B cell (primary cell): Measurements from ENCODE around the gene TMEM236. TPM values are rescaled to one million over a fixed set of nuclear protein-coding genes. Genes with fewer than 3 reads are reported as not detected.

ENCODE experiments used
- ATAC-seq: fragments of 200-7000 bp; cut with Tn5 transposase; one replicate; pipeline ENCODE4 v1.10.0; 2021; ENCODE audit warnings: low read depth, mild to moderate bottlenecking, moderate number of reproducible peaks, moderate library complexity
- CTCF ChIA-PET: fragments of 350-600 bp; sonication (Branson Sonifier 250); formaldehyde crosslinking; loops from one replicate; lab custom pipeline; 2021; ENCODE audit warnings: antibody characterized with exemption, inconsistent platforms; lab: Charles Lee
- POLR2A ChIA-PET: fragments of 350-600 bp; sonication (Branson Sonifier 250); formaldehyde crosslinking; loops from one replicate; lab custom pipeline; 2021; ENCODE audit warnings: antibody characterized with exemption; lab: Charles Lee
- DNase-seq: peaks from one replicate; pipeline ENCODE4 v3.0.0; 2013
- H2AFZ ChIP-seq: 2 replicates; pipeline ENCODE4 v1.6.1; 2012; ENCODE audit warnings: mild to moderate bottlenecking, low read depth, low read length; ENCODE audit not compliant: insufficient read depth, poor library complexity, severe bottlenecking
- H3K27ac ChIP-seq, 2 donors: 1 replicate in 1 of 2; 2 replicates in 1 of 2; pipeline ENCODE4 v1.5.1; 2012 to 2013; ENCODE audit warnings: low read length in 2 of 2, mild to moderate bottlenecking in 2 of 2, moderate library complexity in 1 of 2
- H3K27me3 ChIP-seq, 4 experiments: fragments of 200-600 bp in 1 of 4; sonication (generic) in 1 of 4; replicated peaks in 1 of 4; 1 replicate in 2 of 4; 2 replicates in 2 of 4; pipeline versions ENCODE4 v1.6.1 to v1.7.0; 2013 to 2016; ENCODE audit warnings: low read length in 3 of 4, mild to moderate bottlenecking in 2 of 4, mixed read lengths in 1 of 4, moderate library complexity in 1 of 4; ENCODE audit not compliant: insufficient read depth in 4 of 4, control insufficient read depth in 3 of 4; ENCODE audit errors: control extremely low read depth in 1 of 4
- H3K36me3 ChIP-seq, 2 experiments: replicated peaks in 1 of 2; 1 replicate in 1 of 2; 2 replicates in 1 of 2; pipeline versions ENCODE4 v1.6.1 to v1.7.1; 2013; ENCODE audit warnings: low read length in 1 of 2; ENCODE audit not compliant: insufficient read depth in 2 of 2, control insufficient read depth in 1 of 2; ENCODE audit errors: control extremely low read depth in 1 of 2, extremely low read depth in 1 of 2
- H3K4me1 ChIP-seq, 2 donors: fragments of 200-600 bp in 1 of 2; sonication (generic) in 1 of 2; 1 replicate in 1 of 2; 2 replicates in 1 of 2; pipeline versions ENCODE4 v1.5.1 to v1.6.1; 2013 to 2017; ENCODE audit warnings: low read length in 2 of 2; ENCODE audit not compliant: control insufficient read depth in 2 of 2, insufficient read depth in 2 of 2
- H3K4me2 ChIP-seq: replicated peaks from 2 replicates; pipeline ENCODE3; 2012; ENCODE audit warnings: mild to moderate bottlenecking, low read depth, low read length; ENCODE audit not compliant: poor library complexity, severe bottlenecking
- H3K4me3 ChIP-seq, 5 experiments: fragments of 200-600 bp in 1 of 5; sonication (generic) in 1 of 5; 1 replicate in 3 of 5; 2 replicates in 2 of 5; pipeline versions ENCODE4 v1.5.1 to v1.7.0; 2011 to 2016; ENCODE audit warnings: low read length in 4 of 5, mild to moderate bottlenecking in 4 of 5, low read depth in 2 of 5, control low read depth in 1 of 5, moderate library complexity in 1 of 5; ENCODE audit not compliant: insufficient read depth in 1 of 5; ENCODE audit errors: control extremely low read depth in 1 of 5, extremely low read depth in 1 of 5
- H3K79me2 ChIP-seq: fragments of 200-600 bp; sonication (generic); one replicate; pipeline ENCODE4 v1.6.0; 2016; ENCODE audit warnings: low read length; ENCODE audit not compliant: control insufficient read depth, insufficient read depth
- H3K9ac ChIP-seq: fragments of 200-600 bp; sonication (generic); 2 replicates; pipeline ENCODE4 v1.6.1; 2017; ENCODE audit warnings: mild to moderate bottlenecking, low read length, moderate library complexity
- H3K9me3 ChIP-seq, 3 donors: one replicate each; pipeline versions ENCODE4 v1.6.1 to v1.7.1; 2013; ENCODE audit warnings: low read length in 2 of 3; ENCODE audit not compliant: control insufficient read depth in 2 of 3, insufficient read depth in 1 of 3; ENCODE audit errors: control extremely low read depth in 1 of 3
- H4K20me1 ChIP-seq: 2 replicates; pipeline ENCODE4 v1.6.0; 2012; ENCODE audit warnings: mild to moderate bottlenecking, low read length; ENCODE audit not compliant: insufficient read depth, control insufficient read depth, poor library complexity, severe bottlenecking
- H3K27ac Mint-ChIP-seq: one replicate; pipeline ENCODE4 v1.8.0; 2021; ENCODE audit warnings: mixed read lengths
- H3K27me3 Mint-ChIP-seq: one replicate; pipeline ENCODE4 v1.8.0; 2021; ENCODE audit warnings: mixed read lengths
- H3K4me1 Mint-ChIP-seq: one replicate; pipeline ENCODE4 v1.8.0; 2021; ENCODE audit warnings: mixed read lengths
- H3K4me3 Mint-ChIP-seq: one replicate; pipeline ENCODE4 v1.8.0; 2021; ENCODE audit warnings: mixed read lengths
- H3K9me3 Mint-ChIP-seq: one replicate; pipeline ENCODE4 v1.8.0; 2022; ENCODE audit warnings: mixed read lengths; ENCODE audit not compliant: insufficient read depth
- CTCF ChIP-seq: fragments of 200-600 bp; IDR thresholded peaks from one replicate; pipeline ENCODE4 v1.8.0; 2022; ENCODE audit warnings: antibody characterized with exemption, mild to moderate bottlenecking
- EZH2 ChIP-seq: IDR thresholded peaks from 2 replicates; pipeline ENCODE4 v1.6.1; 2012; ENCODE audit warnings: borderline replicate concordance, low read depth, mild to moderate bottlenecking, moderate library complexity, low read length; ENCODE audit not compliant: insufficient read depth, poor library complexity, severe bottlenecking
- WGBS: methylation state at CpG from one replicate; pipeline ENCODE4 v1.1.5; 2013; ENCODE audit warnings: missing lambda C conversion rate; ENCODE audit not compliant: insufficient coverage; 5-methylcytosine and 5-hydroxymethylcytosine counted together
- intact Hi-C: fragments of 100-400 bp; cut with micrococcal nuclease; formaldehyde crosslinking; loops from one replicate; pipeline ENCODE4 v1.10.0; 2022
- polyA plus RNA-seq: library from polyadenylated mRNA; depleted of rRNA; stranded (reverse); fragments of >200 nt; gene quantifications from 2 replicates; pipeline ENCODE4 v1.2.3, GENCODE V29; 2012
- total RNA-seq, 2 donors: library from RNA; stranded (reverse); fragments of 120-200 nt in 1 of 2; gene quantifications; 1 replicate in 1 of 2; 2 replicates in 1 of 2; pipeline versions ENCODE4 v1.2.3 to v1.2.4, GENCODE V29; 2013 to 2022

TMEM236 gene
- total and polyA plus RNA-seq, 2 donors (not counting 1 experiment from before 2014, with no cell fraction given) = 0.09 to 0.27 TPM

- no peak for ATAC-seq
- H3K27ac Mint-ChIP-seq = no peak overlapping the region
- intact Hi-C loops = no loop called here
- no peak for DNase-seq
- Histone ChIP-seq H3K36me3 (no peaks in the 10 kb centered on the region), H4K20me1 (no peaks in the 10 kb centered on the region), H3K4me3 (no peak overlapping the region), H3K27me3 (no peaks in the 10 kb centered on the region), H3K9ac (no peak overlapping the region), H3K9me3 (no peaks in the 10 kb centered on the region), H3K27ac (no peak overlapping the region), H3K79me2 (no peaks in the 10 kb centered on the region), H3K4me1 (no peaks in the 10 kb centered on the region), H2AFZ (no peak overlapping the region), H3K4me2 (no peak overlapping the region)
- ChIA-PET POLR2A (no interaction called here), CTCF (interaction anchor here (1.2 kb wide), 1 partner anchor 10 kb away, joined by 3 read pairs; no protein-coding TSS in a partner anchor)
- H3K9me3 Mint-ChIP-seq = no peaks in the 10 kb centered on the region
- whole genome bisulfite sequencing = no CpG with 5 or more reads among the region's 5 CpGs
- TF ChIP-seq EZH2 (no peak), CTCF (no peak)
- H3K27me3 Mint-ChIP-seq = peaks cover 2% of the 10 kb centered on the region
- no peaks in the 10 kb centered on the region for H3K4me1 Mint-ChIP-seq
- no peak overlapping the region for H3K4me3 Mint-ChIP-seq
Observed at GRCh38 chr10:17785276-17785930, 33.4 kb downstream of the TMEM236 start.

- H3K27ac Mint-ChIP-seq = no peak overlapping the region
- Histone ChIP-seq H3K36me3 (no peaks in the 10 kb centered on the region), H3K27me3 (no peaks in the 10 kb centered on the region), H3K4me1 (no peaks in the 10 kb centered on the region), H2AFZ (no peak overlapping the region), H3K27ac (no peak overlapping the region), H3K9ac (no peak overlapping the region), H3K79me2 (no peaks in the 10 kb centered on the region), H3K9me3 (no peaks in the 10 kb centered on the region), H3K4me3 (no peak overlapping the region), H3K4me2 (no peak overlapping the region), H4K20me1 (no peaks in the 10 kb centered on the region)
- no peaks in the 10 kb centered on the region for H3K9me3 Mint-ChIP-seq
- DNase-seq = no peak
- intact Hi-C loops = no loop called here
- ATAC-seq = no peak
- 94% methylated on average over 11 of the region's 13 CpGs for WGBS
- POLR2A ChIA-PET = no interaction called here
- H3K4me3 Mint-ChIP-seq = no peak overlapping the region
- TF ChIP-seq EZH2 = no peak
- no peak for TF ChIP-seq CTCF
- no peaks in the 10 kb centered on the region for H3K4me1 Mint-ChIP-seq
- CTCF ChIA-PET = no interaction called here
- H3K27me3 Mint-ChIP-seq = no peaks in the 10 kb centered on the region
Observed at GRCh38 chr10:17787087-17787961, 35.3 kb downstream of the TMEM236 start.
